Neural cell (in vitro differentiated cells): ENCODE measurements around the gene LIMCH1. TPM values are rescaled to one million over a fixed set of nuclear protein-coding genes. Genes with fewer than 3 reads are reported as not detected.

ENCODE experiments used
- H2AFZ ChIP-seq: fragments of 200-600, 300-800 bp; sonication (generic), shearing (Covaris generic); 2 replicates; pipeline ENCODE4 v1.6.0; 2014; ENCODE audit warnings: low read depth, mild to moderate bottlenecking, antibody characterized with exemption, low read length, moderate library complexity
- H3F3A ChIP-seq: fragments of 200-600 bp; shearing (Covaris generic); 2 replicates; pipeline ENCODE4 v1.6.1; 2016; ENCODE audit warnings: mild to moderate bottlenecking, moderate library complexity, mixed read lengths, antibody characterized with exemption, low read length; ENCODE audit not compliant: insufficient read depth, poor library complexity, severe bottlenecking
- H3K27ac ChIP-seq: fragments of 200-600, 300-800 bp; sonication (generic), shearing (Covaris generic); 2 replicates; pipeline ENCODE4 v1.5.1; 2014; ENCODE audit warnings: mild to moderate bottlenecking, low read length, moderate library complexity
- H3K27me3 ChIP-seq: fragments of 300-800, 200-600 bp; sonication (generic), shearing (Covaris generic); 2 replicates; pipeline ENCODE4 v1.6.0; 2014; ENCODE audit warnings: mild to moderate bottlenecking, low read depth, low read length, moderate library complexity; ENCODE audit not compliant: insufficient read depth
- H3K36me3 ChIP-seq: fragments of 300-800, 200-600 bp; sonication (generic), shearing (Covaris generic); 2 replicates; pipeline ENCODE4 v1.5.1; 2014; ENCODE audit warnings: mild to moderate bottlenecking, antibody characterized with exemption, low read length, moderate library complexity; ENCODE audit not compliant: insufficient read depth
- H3K4me2 ChIP-seq: fragments of 300-800, 200-600 bp; sonication (generic), shearing (Covaris generic); 2 replicates; pipeline ENCODE4 v1.6.0; 2014; ENCODE audit warnings: mild to moderate bottlenecking, low read length
- H3K4me3 ChIP-seq: fragments of 300-800, 200-600 bp; sonication (generic), shearing (Covaris generic); 2 replicates; pipeline ENCODE4 v1.5.1; 2014; ENCODE audit warnings: mild to moderate bottlenecking, low read length, moderate library complexity
- H3K79me2 ChIP-seq: fragments of 200-600 bp; shearing (Covaris generic); replicated peaks from 2 replicates; pipeline ENCODE4 v1.6.0; 2014; ENCODE audit warnings: mild to moderate bottlenecking, low read length, moderate library complexity; ENCODE audit not compliant: insufficient read depth
- H3K9ac ChIP-seq: fragments of 300-800, 200-600 bp; sonication (generic), shearing (Covaris generic); 2 replicates; pipeline ENCODE4 v1.6.1; 2016; ENCODE audit warnings: mild to moderate bottlenecking, low read length, mixed read lengths
- H3K9me2 ChIP-seq: fragments of 200-600 bp; shearing (Covaris generic); 2 replicates; pipeline ENCODE4 v1.6.1; 2016; ENCODE audit warnings: mild to moderate bottlenecking, low read length, mixed read lengths; ENCODE audit not compliant: insufficient read depth
- H3K9me3 ChIP-seq: fragments of 200-600, 300-800 bp; sonication (generic), shearing (Covaris generic); 2 replicates; pipeline ENCODE4 v1.6.1; 2016; ENCODE audit warnings: mild to moderate bottlenecking, mixed run types, low read length, moderate library complexity, mixed read lengths
- H4K20me1 ChIP-seq: fragments of 200-600 bp; shearing (Covaris generic); 2 replicates; pipeline ENCODE4 v1.6.1; 2016; ENCODE audit warnings: mild to moderate bottlenecking, mixed run types; ENCODE audit not compliant: insufficient read depth
- EP300 ChIP-seq: fragments of 450-650 bp; conservative IDR thresholded peaks from 2 replicates; pipeline ENCODE4 v1.6.1; 2014; ENCODE audit warnings: antibody characterized with exemption, mild to moderate bottlenecking, moderate library complexity; ENCODE audit not compliant: poor library complexity, severe bottlenecking
- EZH2 ChIP-seq: fragments of 200-600, 300-800 bp; shearing (Covaris generic), sonication (generic); IDR thresholded peaks from 2 replicates; pipeline ENCODE4 v1.6.1; 2014; ENCODE audit warnings: antibody characterized with exemption, low read length, borderline replicate concordance, mild to moderate bottlenecking; ENCODE audit not compliant: insufficient read depth, poor library complexity, severe bottlenecking
- MXI1 ChIP-seq: fragments of 450-650 bp; conservative IDR thresholded peaks from 2 replicates; pipeline ENCODE4 v1.6.1; 2014; ENCODE audit warnings: antibody characterized with exemption, mild to moderate bottlenecking; ENCODE audit not compliant: poor library complexity, severe bottlenecking
- POLR2AphosphoS5 ChIP-seq: IDR thresholded peaks from 2 replicates; pipeline ENCODE4 v1.6.1; 2012
- RAD21 ChIP-seq: fragments of 450-650 bp; conservative IDR thresholded peaks from 2 replicates; pipeline ENCODE4 v1.6.1; 2014; ENCODE audit warnings: antibody characterized with exemption, mild to moderate bottlenecking, moderate library complexity
- SMC3 ChIP-seq: fragments of 450-650 bp; conservative IDR thresholded peaks from 2 replicates; pipeline ENCODE4 v1.6.1; 2014; ENCODE audit warnings: antibody characterized with exemption, mild to moderate bottlenecking, moderate library complexity; ENCODE audit not compliant: poor library complexity
- TAF1 ChIP-seq: IDR thresholded peaks from 2 replicates; pipeline ENCODE4 v1.6.1; 2012; ENCODE audit warnings: low read depth
- polyA plus RNA-seq: library from polyadenylated mRNA; depleted of rRNA; stranded (reverse); fragments of >200 nt; gene quantifications from 2 replicates; pipeline ENCODE4 v1.2.3, GENCODE V29; 2014
- TF ChIP-seq, protein P1 (sequence below): IDR thresholded peaks from 2 replicates; pipeline ENCODE4 v1.6.1; 2012; ENCODE audit warnings: borderline replicate concordance
- TF ChIP-seq, protein P2 (sequence below): fragments of 450-650 bp; IDR thresholded peaks from 2 replicates; pipeline ENCODE4 v1.5.1; 2014; ENCODE audit warnings: antibody characterized with exemption, mild to moderate bottlenecking, moderate library complexity; ENCODE audit not compliant: poor library complexity, severe bottlenecking

The LIMCH1 gene
- polyA plus RNA-seq, 1 donor from 2014 or later: 9.1 TPM

DNA sequence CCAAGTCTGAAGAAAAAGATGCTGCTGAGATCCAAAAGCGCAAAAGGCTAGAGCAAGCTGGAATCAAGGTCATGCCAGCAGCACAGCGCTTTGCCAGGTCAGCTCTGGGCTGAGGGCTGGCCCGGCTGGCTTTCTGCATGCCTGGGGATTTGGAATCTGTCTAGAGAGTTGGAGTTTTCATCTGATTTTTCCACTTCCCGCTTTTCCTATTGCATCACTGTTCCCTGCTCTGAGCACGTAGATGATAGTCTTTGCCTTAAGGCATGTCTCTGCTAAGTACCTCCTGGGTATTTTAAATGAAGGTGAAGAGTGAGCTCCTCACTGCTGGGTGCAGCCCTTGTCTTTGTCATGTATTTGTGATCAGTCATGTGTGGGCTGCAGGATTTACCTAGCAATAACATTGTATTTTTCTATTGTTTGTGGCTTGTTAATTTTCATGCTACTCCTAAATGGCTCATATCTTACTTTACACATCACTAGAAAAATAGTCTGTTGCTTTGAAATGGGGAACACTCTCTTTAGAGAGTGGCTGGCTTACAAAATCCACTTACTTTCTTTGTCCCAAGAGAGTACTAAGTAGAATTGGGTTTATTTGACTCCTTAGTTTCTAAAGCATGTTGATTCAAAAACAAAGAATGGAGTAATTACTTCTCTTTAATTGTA is 82.8 kb downstream of the LIMCH1 start:
- no peaks in the 10 kb centered on the region for H3K36me3 ChIP-seq
- no peak overlapping the region for H3K9ac ChIP-seq
- H3K79me2 ChIP-seq: no peaks in the 10 kb centered on the region
- no peaks in the 10 kb centered on the region for H3K9me2 ChIP-seq
- no peaks in the 10 kb centered on the region for H4K20me1 ChIP-seq
- no peaks in the 10 kb centered on the region for H3K9me3 ChIP-seq
- H2AFZ ChIP-seq: no peak overlapping the region
- no peaks in the 10 kb centered on the region for H3F3A ChIP-seq
- no peak overlapping the region for H3K4me2 ChIP-seq
- no peak overlapping the region for H3K4me3 ChIP-seq
- no peaks in the 10 kb centered on the region for H3K27me3 ChIP-seq
- no peak overlapping the region for H3K27ac ChIP-seq
- TF ChIP-seq TAF1 (no peak), EZH2 (no peak), POLR2AphosphoS5 (no peak), MXI1 (no peak), EP300 (no peak)
- TF ChIP-seq, protein P1, sequence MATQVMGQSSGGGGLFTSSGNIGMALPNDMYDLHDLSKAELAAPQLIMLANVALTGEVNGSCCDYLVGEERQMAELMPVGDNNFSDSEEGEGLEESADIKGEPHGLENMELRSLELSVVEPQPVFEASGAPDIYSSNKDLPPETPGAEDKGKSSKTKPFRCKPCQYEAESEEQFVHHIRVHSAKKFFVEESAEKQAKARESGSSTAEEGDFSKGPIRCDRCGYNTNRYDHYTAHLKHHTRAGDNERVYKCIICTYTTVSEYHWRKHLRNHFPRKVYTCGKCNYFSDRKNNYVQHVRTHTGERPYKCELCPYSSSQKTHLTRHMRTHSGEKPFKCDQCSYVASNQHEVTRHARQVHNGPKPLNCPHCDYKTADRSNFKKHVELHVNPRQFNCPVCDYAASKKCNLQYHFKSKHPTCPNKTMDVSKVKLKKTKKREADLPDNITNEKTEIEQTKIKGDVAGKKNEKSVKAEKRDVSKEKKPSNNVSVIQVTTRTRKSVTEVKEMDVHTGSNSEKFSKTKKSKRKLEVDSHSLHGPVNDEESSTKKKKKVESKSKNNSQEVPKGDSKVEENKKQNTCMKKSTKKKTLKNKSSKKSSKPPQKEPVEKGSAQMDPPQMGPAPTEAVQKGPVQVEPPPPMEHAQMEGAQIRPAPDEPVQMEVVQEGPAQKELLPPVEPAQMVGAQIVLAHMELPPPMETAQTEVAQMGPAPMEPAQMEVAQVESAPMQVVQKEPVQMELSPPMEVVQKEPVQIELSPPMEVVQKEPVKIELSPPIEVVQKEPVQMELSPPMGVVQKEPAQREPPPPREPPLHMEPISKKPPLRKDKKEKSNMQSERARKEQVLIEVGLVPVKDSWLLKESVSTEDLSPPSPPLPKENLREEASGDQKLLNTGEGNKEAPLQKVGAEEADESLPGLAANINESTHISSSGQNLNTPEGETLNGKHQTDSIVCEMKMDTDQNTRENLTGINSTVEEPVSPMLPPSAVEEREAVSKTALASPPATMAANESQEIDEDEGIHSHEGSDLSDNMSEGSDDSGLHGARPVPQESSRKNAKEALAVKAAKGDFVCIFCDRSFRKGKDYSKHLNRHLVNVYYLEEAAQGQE: no peak

DNA sequence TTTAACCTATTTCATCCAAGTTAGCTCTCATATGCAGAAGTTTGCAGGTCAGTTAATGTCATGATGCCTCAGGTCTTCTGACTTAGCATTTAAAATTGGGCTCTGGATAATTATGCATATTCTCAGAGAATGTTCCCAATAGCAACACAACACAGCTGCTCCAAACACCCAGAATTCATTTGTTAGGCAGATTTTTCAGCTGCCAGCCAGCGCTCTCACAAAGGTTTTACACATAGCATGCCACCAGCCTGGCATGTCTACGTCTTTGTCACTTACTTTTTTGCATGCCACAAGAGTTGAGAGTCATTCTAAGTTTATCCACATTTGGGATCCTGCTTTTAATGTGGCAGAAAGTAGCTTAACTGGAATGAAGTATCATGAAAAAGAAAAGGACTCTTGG is 84.8 kb downstream of the LIMCH1 start:
- Histone ChIP-seq H3F3A (no peaks in the 10 kb centered on the region), H3K36me3 (no peaks in the 10 kb centered on the region), H3K9me2 (no peaks in the 10 kb centered on the region), H3K27ac (no peak overlapping the region), H3K9me3 (no peaks in the 10 kb centered on the region), H3K4me3 (no peak overlapping the region), H3K4me2 (no peak overlapping the region), H3K27me3 (no peaks in the 10 kb centered on the region), H3K9ac (no peak overlapping the region), H2AFZ (no peak overlapping the region), H3K79me2 (no peaks in the 10 kb centered on the region), H4K20me1 (no peaks in the 10 kb centered on the region)
- TF ChIP-seq POLR2AphosphoS5 (no peak), EP300 (no peak), SMC3 (no peak), EZH2 (no peak), TAF1 (no peak), RAD21 (no peak), MXI1 (no peak)
- TF ChIP-seq, protein P2, sequence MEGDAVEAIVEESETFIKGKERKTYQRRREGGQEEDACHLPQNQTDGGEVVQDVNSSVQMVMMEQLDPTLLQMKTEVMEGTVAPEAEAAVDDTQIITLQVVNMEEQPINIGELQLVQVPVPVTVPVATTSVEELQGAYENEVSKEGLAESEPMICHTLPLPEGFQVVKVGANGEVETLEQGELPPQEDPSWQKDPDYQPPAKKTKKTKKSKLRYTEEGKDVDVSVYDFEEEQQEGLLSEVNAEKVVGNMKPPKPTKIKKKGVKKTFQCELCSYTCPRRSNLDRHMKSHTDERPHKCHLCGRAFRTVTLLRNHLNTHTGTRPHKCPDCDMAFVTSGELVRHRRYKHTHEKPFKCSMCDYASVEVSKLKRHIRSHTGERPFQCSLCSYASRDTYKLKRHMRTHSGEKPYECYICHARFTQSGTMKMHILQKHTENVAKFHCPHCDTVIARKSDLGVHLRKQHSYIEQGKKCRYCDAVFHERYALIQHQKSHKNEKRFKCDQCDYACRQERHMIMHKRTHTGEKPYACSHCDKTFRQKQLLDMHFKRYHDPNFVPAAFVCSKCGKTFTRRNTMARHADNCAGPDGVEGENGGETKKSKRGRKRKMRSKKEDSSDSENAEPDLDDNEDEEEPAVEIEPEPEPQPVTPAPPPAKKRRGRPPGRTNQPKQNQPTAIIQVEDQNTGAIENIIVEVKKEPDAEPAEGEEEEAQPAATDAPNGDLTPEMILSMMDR: no peak
- TF ChIP-seq, protein P1: no peak
